GM19238 (cell line): Measurements from ENCODE around the gene ATF2.

ENCODE experiments used
- DNase-seq: peaks from one replicate; pipeline ENCODE4 v3.0.0; 2011; ENCODE audit warnings: low spot score; ENCODE audit not compliant: insufficient read length

ATF2 gene

DNA sequence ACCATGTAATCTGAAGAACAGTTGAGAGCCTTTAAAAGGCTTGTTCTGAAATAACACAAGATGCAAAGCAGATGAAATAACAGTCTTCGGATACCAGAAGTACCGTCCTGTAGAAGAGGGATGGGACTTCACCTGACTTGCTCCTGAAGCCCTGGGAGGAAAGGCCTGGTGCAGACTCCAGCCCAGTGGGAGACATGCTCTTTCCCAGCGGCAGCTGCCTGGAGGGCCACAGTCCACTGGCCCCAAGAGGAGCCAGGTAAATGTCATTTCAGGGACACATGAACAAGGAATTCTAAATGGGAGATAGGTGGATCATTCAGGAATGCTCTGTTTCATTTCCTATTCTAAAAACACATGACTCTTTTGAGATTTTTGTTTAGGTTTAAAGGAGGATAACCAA is 140.2 kb downstream of the ATF2 start:
- DNase-seq, result no peak

DNA sequence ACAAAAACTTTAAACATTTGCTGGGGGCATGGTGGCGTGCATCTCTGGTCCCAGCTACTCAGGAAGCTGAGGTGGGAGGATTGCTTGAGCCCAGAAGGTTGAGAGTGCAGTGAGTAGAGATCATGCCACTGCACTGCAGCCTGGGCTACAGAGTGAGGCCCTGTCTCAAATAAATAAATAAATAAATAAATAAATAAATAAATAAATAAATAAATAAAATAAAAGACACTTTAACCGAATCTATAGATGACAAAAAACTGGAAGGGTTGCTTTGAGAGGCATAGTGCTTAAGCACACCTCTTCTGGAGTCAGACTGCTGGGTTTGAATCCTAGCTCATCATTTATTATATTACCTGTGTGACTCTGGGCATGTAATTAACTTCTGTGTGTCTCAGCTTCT is 141.6 kb downstream of the ATF2 start:
- no peak for DNase-seq

DNA sequence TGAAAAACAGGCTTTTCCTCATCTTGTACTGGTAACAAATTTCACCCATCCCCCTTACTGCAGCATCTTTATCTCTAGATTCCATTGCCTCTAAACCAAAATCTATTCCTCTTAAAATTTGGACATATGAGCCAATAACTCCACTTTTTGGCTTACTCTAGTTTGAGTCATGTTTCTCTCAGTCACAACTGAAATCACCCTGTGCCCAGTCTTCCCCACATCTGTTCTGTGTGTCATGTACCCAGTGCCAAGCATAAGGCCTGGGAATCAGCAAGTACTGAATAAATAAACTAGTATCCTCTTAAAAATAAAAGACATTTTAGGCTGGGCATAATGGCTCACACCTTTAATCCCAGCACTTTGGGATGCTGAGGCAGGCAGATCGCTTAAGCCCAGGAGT is 142.1 kb downstream of the ATF2 start:
- no peak for DNase-seq

- no peak for DNase-seq
Observed at GRCh38 chr2:175025233-175025632, 142.8 kb downstream of the ATF2 start.

DNA sequence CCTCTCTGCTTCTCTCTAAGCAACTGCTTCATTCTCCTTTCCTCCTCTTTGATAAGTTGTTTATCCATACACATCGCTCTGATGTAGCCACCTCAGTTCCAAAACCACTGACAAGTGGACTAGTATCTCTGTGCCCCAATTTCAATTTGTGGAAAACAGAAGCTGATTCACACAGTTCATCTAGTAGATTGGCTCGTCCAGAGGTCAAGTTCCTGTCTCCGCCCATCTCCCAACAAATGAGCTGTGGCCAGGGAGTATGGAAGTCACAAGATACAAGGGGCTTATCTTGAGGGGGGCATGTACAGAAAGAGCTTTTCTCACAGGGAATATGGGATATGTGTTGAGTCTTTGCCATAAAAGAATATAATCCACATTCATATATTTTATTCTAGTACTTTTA is 145.1 kb downstream of the ATF2 start:
- DNase-seq, result no peak
